ENCODE measurements around the gene PHOSPHO1. TPM values are rescaled to one million over a fixed set of nuclear protein-coding genes. Genes with fewer than 3 reads are reported as not detected.
A peak's percentile ranks its signal among the peaks of the same experiment; 100 is the strongest.

Gene PHOSPHO1
- total and polyA plus RNA-seq, 2 of the 13 experiments (the other 11 are each of a cell fraction or from before 2014, with no cell fraction given), result not detected

GRCh38 chr17:49191917-49192741 is 38.5 kb downstream of the PHOSPHO1 start (continued):
- TF ChIP-seq NRL (CRISPR knock-in tag; IDR thresholded peaks at IDR 0.05; ENCODE audit: borderline replicate concordance), result peak; percentile 98
- TF ChIP-seq ZBTB7A (CRISPR knock-in tag; IDR thresholded peaks at IDR 0.05), result peak; percentile 79
- peak; percentile 86 for TF ChIP-seq UBTF (CRISPR knock-in tag; IDR thresholded peaks at IDR 0.05)
- TF ChIP-seq PAF1 (CRISPR knock-in tag; IDR thresholded peaks at IDR 0.05), result no peak
- TF ChIP-seq ZNF614 (CRISPR knock-in tag; IDR thresholded peaks at IDR 0.05; ENCODE audit: borderline replicate concordance), result peak; percentile 14; the same call in 1 of the 2 replicates
- TF ChIP-seq NR2F6 (IDR thresholded peaks at IDR 0.05), result peak; percentile 34; the same call in 1 of the 2 replicates
- TF ChIP-seq NR2F6 (CRISPR knock-in tag; IDR thresholded peaks at IDR 0.05), result peak; percentile 65
- peak; percentile 53; the same call in 1 of the 2 replicates for TF ChIP-seq SOX13 (IDR thresholded peaks at IDR 0.05)
- peak in 1 of 2 experiments; percentile 57; a peak in 2 of 4 replicates for TF ChIP-seq SOX13 (CRISPR knock-in tag; conservative IDR thresholded peaks at IDR 0.05 in 1 of 2, IDR thresholded peaks at IDR 0.05 in 1 of 2)
- TF ChIP-seq ARNT2 (CRISPR knock-in tag; IDR thresholded peaks at IDR 0.05; ENCODE audit: low read depth), result peak; percentile 99
- peak; percentile 97; the same call in 1 of the 2 replicates for TF ChIP-seq SATB2 (CRISPR knock-in tag; IDR thresholded peaks at IDR 0.05)
- peak; percentile 95 for TF ChIP-seq CREBL2 (CRISPR knock-in tag; IDR thresholded peaks at IDR 0.05; ENCODE audit: borderline replicate concordance)
- peak; percentile 90 for TF ChIP-seq SMAD9 (CRISPR knock-in tag; IDR thresholded peaks at IDR 0.05)
- TF ChIP-seq ZNF674 (CRISPR knock-in tag; IDR thresholded peaks at IDR 0.05; ENCODE audit: low read depth), result no peak
- TF ChIP-seq HIVEP1 (CRISPR knock-in tag; IDR thresholded peaks at IDR 0.05), result peak; percentile 66; the same call in 1 of the 2 replicates
- peak; percentile 92 for TF ChIP-seq ZNF580 (CRISPR knock-in tag; IDR thresholded peaks at IDR 0.05; ENCODE audit: borderline replicate concordance, low read depth)
- peak; percentile 97; the same call in 1 of the 2 replicates for TF ChIP-seq ZNF724P (CRISPR knock-in tag; IDR thresholded peaks at IDR 0.05; ENCODE audit: borderline replicate concordance)
- TF ChIP-seq KAT2B (IDR thresholded peaks at IDR 0.05; ENCODE audit: borderline replicate concordance, low read depth, low read length), result no peak
- TF ChIP-seq FOXO1 (CRISPR knock-in tag; IDR thresholded peaks at IDR 0.05), result peak; percentile 8; the same call in 1 of the 2 replicates
- TF ChIP-seq BRCA1 (CRISPR knock-in tag; IDR thresholded peaks at IDR 0.05), result peak; percentile 53; the same call in 1 of the 2 replicates
- no peak for TF ChIP-seq ZNF251 (CRISPR knock-in tag; IDR thresholded peaks at IDR 0.05)
- peak; percentile 10; the same call in 1 of the 2 replicates for TF ChIP-seq ZNF879 (CRISPR knock-in tag; IDR thresholded peaks at IDR 0.05)
- peak; percentile 82 for TF ChIP-seq ZFP90 (CRISPR knock-in tag; IDR thresholded peaks at IDR 0.05; ENCODE audit: borderline replicate concordance)
- TF ChIP-seq RBM39 (IDR thresholded peaks at IDR 0.05; ENCODE audit: low read depth, low read length, poor library complexity, severe bottlenecking), result peak; percentile 83
- no peak; the same call in 1 of the 2 replicates for TF ChIP-seq ZMYM4 (CRISPR knock-in tag; IDR thresholded peaks at IDR 0.05)
- TF ChIP-seq MLLT10 (CRISPR knock-in tag; IDR thresholded peaks at IDR 0.05), result no peak
- no peak; the same call in 1 of the 2 replicates for TF ChIP-seq ZNF616 (CRISPR knock-in tag; IDR thresholded peaks at IDR 0.05; ENCODE audit: low read depth)
- peak; percentile 69; the same call in 1 of the 2 replicates for TF ChIP-seq FOXJ3 (CRISPR knock-in tag; IDR thresholded peaks at IDR 0.05; ENCODE audit: borderline replicate concordance)
